T-helper 1 cell (primary cell): Measurements from ENCODE around the gene WNT11.

Experiments
- DNase-seq, 5 donors: peaks; one replicate each; pipeline ENCODE4 v3.0.0-alpha.2; 2012 to 2020

WNT11 gene

GRCh38 chr11:76218449-76219178 lies 12.3 kb upstream of the WNT11 start:
- DNase-seq = no peak

- no peak for DNase-seq
Measured at GRCh38 chr11:76217653-76218160, 11.4 kb upstream of the WNT11 start.

DNA sequence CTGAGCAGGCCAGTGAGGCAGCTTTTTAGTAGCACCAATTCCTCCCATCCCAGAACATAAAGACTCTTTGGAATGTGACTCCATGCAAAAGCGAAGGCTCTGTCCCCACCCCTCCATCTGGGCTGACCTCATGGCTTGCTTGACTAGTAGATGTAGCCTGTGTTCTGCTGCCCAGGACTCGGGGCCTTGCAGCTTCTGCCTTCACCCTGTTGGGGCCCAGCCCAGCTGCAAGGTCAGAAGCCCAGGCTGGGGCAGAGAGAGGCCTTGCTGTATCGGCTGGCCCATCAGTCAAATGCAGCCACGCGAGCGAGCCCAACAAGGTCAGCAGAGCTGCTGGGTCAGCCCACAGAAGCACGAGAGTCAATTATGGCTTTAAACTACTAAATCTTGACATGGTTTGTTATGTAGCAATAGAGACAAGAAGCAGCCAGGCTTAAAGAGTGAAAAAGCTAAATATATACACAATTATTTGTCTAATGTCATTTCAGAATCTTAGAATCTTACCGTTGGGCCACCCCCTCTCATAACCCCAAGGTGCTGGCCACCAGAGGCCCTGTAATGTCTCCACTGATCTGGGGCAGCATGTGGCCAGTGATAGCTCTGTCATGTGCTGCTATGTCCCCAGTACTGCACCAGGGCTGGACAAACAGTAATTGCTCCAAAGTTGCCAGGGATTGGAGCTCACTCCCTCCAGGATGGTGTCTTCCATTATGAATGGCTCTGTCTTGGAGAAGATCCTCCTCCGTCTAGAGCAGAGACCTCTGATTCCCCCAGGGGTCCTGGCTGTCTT lies 10.4 kb upstream of the WNT11 start:
- no peak for DNase-seq

- DNase-seq = no peak
Measured at GRCh38 chr11:76215941-76216340, 9.6 kb upstream of the WNT11 start.

- no peak for DNase-seq
Measured at GRCh38 chr11:76214968-76215548, 8.8 kb upstream of the WNT11 start.

DNA sequence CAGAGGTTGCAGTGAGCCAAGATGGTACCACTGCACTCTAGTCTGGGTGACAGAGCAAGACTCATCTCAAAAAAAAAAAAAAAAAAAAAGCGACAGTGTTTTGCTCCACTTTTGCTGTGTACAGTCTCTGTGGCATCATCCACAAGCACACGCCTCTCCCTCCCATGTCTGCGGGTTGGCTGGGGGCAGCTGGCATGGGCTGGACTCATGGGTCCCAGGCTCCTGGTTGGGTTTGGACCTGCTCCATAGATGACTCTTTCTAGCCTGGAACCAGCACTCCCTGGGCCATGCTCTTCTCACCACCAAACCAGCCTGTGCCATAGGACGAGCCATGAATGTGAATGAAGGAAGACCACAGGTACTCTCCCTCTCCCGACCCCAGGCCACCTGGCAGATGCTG lies 7.9 kb upstream of the WNT11 start:
- DNase-seq = no peak

- no peak for DNase-seq
Measured at GRCh38 chr11:76212086-76213035, 6.1 kb upstream of the WNT11 start.

DNA sequence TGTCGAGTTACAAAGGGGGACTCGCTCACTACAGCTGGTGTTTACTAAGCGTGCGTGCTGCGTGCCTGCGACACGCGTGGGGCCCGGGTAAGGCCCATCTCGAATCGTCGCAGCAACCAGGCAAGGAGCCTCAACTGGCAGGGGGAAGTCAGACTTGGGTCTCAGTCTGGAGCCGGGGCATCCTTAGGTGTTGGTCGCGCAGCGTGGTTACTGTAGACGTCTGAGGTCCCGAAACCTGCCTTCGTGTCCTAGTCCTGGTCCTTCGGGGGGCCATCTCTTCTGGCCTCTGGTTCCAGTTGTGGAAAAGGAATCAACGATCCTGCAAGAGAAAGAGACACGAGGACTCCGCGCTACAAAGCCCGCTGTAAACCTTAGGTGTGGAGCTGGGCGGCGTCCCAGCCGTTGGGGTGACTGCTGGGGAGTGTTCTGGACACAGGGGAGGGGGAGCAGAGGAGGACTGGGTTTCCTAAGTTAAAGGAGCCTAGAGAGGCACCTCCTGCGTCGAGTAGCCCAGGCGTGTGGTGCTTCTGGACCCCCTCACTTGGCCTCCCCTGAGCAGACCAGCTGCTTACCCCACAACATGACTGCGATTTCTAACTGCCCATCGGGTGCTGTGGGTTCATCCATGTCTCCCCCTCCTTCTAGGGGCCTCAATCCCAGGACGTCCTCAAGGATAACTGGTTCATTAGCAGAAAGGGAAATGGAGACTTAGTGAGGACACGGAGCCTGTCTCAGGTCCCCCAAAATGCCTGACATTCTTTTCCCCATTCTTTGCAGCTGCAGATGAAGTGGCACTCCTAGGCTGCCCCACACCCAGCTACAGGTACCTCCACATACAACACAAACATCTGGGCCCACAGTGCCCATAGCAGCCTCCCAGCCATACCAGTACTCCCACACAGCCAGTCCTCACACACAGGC lies 4.9 kb upstream of the WNT11 start:
- no peak for DNase-seq

DNA sequence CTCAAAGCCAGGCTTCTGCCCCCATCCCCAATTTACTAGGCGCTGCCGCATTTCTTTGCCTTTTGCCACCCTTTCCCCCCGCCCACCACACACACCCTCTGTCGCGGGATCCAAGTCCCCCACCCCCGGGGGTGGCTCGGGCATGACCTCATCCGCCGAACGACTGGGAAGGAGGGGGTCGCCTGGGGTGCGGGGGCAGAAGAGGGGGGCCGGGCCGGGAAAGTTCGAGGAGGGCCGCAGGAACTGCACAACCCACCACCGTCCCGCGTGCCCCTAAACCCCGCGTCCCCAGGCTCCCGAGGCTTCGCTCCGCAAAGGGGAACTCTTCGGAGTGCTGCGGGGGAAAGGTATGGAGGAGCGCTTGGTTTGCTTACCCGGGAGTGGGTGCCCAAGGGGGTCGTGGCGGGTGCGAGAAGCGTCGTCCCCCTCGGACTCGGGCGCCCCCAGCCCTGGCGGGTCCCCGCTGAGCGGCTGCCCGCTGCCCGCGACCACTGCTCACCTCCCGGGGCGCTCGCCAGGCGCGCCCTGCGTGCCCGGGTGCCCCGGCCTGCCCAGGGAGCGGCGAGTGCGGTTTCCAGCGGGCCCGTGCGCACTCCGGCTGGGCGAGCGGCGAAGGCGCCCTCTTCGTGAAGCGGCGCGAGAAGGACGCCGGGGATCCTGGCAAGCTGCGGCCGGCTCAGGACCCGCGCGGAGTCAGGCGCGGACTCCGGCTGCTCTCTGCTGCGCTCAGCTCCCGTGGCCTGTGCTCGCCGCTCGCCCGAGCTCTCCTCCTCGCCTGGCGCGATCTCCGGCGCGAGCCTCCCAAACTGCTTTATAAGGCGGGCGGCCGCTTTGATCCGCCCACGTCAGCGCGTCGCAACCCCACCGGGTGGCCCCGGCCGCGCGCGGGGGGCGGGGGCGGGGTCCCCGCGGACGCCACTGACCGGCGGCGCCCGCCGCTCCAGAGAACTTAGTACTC lies 4.0 kb upstream of the WNT11 start:
- DNase-seq = no peak

- peak in 1 of 5 donors; percentile 13 for DNase-seq
Measured at GRCh38 chr11:76209375-76209972, 3.2 kb upstream of the WNT11 start.

DNA sequence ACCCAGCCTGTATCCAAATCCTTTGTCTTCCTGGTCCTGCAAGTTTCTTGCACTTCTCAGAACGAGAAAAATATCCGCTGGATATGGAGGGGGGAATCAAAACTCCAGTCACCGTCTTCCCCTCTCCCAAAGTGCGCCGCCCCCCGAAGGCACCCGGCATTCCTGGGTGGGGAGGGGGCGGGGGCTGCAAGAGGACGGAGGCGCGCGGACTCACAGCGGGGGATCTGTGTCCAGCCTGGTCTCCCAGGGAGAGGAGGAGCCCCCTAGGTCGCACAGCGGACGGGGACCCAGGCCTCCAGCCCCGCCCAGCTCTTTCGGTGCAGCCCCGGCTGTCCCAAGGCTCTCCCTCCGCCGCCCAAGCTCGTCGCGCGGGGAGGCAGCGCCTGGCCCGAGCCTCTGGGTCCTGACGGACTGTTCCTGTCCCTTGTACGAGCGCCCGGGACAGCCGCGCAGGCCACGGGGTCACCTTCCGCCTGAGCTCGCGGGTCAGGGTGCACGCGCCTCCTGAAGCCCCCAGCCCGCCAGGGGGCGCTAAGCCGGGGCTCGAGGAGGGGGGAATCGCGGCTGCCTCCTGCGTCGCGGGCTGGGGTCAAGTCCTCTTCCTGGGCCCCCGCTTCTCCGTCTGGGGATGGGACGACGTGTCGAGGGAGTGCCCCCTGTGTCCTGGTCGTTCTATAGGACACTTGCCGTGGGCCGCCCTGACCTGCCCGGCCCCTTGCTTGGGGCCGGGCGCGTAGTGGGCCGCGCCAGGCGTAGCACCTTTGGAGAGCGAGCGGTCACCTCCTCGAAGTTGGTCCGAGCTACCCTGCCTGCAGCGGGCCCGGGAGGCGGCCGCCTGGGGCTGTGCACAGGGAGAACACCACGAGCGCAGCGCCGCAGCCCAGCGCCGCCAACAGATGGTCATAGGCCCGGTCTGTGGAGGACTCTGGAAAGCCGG lies 2.4 kb upstream of the WNT11 start:
- DNase-seq = peak; percentile 56 to 72 (median 65)

DNA sequence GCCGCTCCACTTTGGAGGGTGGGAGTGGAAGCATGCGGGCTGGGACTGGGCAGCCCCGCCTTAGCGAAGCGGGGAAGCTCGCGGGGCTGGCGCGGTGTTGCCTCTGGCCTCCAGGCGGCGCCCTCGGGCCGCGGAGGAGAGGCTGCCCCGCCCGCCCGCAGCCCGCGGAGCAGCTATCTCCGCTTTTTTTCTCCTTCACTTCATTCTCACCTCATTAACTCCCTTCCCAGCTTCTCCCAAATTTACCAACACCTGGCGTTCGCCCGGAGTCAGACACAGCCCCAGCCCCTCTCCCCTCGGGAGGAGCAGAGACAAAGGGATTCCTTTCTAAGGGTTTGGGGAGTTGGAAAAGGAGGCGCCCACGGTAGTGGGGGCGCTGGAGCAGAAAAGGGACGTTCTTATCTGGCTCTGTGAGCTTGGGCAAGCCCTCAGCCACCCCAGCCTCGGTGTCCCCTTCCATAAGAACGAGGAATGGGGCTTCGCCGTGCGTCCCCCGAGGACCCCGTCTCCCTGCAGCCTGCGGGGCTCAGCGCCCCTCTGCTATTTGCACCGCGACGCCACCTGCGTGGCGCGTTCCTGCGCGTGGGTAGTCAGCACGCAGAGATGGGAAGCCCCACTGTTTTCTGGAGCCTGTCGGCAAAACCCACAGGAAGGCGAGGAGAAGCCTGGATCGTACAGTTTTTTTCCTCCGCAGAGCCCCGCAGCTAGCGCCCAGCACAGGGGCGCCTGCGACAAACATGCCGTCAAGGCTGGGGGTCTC lies 1.5 kb upstream of the WNT11 start:
- peak; percentile 51 to 76 (median 68) for DNase-seq

- no peak for DNase-seq
Measured at GRCh38 chr11:76206077-76206326, 300 bp downstream of the WNT11 start.

DNA sequence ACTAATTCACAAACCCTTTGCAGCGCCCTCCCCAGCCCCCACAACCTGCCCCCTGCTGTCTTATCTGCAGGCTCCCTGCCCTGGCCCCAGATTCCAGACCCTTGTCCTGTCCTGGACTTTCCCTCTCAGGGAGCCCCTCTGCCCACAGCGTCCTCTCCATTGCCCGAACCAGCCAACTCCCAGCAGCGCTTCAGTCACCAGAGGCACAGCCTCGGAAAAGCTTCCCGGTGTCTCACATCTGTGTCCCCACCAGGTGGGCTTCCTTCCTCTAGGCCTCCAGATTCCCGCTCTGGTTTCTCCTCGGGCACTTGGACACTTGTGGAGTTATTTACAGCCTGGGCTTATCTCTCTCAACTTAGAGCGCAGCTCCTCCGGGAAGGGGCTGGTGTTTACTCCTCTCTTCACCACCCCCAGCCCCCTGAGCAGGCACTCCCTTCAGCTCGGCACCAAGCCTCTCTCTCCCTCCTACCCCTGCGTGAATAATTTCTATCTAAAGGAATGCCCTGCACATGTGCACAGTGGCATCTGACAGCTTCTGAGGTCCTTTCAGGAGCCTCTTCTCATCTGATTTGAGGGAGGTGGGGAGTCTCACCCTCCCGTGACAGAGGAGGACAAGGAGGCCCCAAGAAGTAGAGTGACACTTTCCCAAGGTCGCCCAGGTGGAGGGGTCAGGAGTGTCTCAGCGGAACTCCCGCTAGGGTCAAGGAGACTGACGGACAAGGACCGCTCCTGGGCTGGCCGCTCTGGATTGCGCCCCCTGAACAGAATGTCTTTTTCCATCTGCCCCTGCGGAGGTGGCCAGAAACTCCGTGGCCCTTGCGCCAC lies 838 bp downstream of the WNT11 start:
- DNase-seq = no peak

GRCh38 chr11:76203937-76204336 lies 2.4 kb downstream of the WNT11 start:
- DNase-seq = no peak

- DNase-seq = no peak
Measured at GRCh38 chr11:76203131-76203925, 3.0 kb downstream of the WNT11 start.
